DOHH2 (cell line): ENCODE measurements around the gene EXOC8.

Experiments
- CTCF ChIP-seq: fragments of 200-600 bp; sonication (generic); IDR thresholded peaks from one replicate; pipeline ENCODE4 v1.5.1; 2014; ENCODE audit warnings: antibody characterized with exemption, mild to moderate bottlenecking, low read depth, low read length; ENCODE audit not compliant: poor library complexity, severe bottlenecking
- EZH2phosphoT487 ChIP-seq: fragments of 200-600 bp; sonication (generic); IDR thresholded peaks from 2 replicates; pipeline ENCODE4 v1.6.1; 2017; ENCODE audit warnings: borderline replicate concordance, mild to moderate bottlenecking, antibody characterized with exemption, low read length, moderate library complexity, mixed read lengths

GRCh38 chr1:231364192-231364591 lies 26.5 kb upstream of the EXOC8 start:
- no peak for TF ChIP-seq CTCF
- no peak for TF ChIP-seq EZH2phosphoT487
